Mesenteric fat pad (tissue), 1 donor: ENCODE measurements around the gene RUNX3. TPM values are rescaled to one million over a fixed set of nuclear protein-coding genes. Genes with fewer than 3 reads are reported as not detected.

Source experiments
- microRNA-seq: library from miRNA; unstranded; fragments of <30 nt; microRNA quantifications from one replicate; pipeline ENCODE4 v1.2.0, GENCODE V29; 2020; ENCODE audit warnings: borderline number of aligned reads
- total RNA-seq: library from RNA; stranded (reverse); fragmentation: NEBNext Ultra II Directional; extraction: Animal tissue kit (Norgen Biotek cat#: 25700); gene quantifications from one replicate; pipeline ENCODE4 v1.2.1, GENCODE V29; 2021
- donor health status: DM: yes; HTN: yes; CAD: no.

The RUNX3 gene
- total RNA-seq, 1 donor from 2014 or later = 3.4 TPM

Small RNA genes within 50 kb of the gene (microRNA-seq; reads per million reads assigned to microRNA genes)
- gene MIR6731 = not detected

Other genes with a start within 250 kb of the RUNX3 start
- gene CLIC4, start 184.8 kb downstream of the RUNX3 start, total RNA-seq = 169 TPM